ENCODE measurements around the gene TBCA.

TBCA gene

DNA sequence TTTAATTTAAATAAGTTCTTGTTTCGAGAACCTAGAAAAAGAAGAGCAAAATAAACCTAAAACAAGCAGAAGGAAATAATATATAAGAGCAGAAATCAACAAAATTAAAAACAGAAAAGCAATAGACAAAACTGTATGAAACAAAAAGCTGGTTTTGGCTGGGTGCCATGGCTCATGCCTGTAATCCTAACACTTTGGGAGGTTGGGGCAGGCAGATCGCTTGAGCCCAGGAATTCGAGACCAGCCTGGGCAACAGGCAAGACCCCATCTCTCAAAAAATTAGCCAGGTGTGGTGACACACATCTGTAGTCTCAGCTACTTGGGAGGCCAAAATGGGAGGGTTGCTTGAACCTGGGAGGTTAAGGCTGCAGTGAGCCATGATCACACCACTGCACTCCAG is 78.4 kb downstream of the TBCA start:
- TF ChIP-seq, protein P1, sequence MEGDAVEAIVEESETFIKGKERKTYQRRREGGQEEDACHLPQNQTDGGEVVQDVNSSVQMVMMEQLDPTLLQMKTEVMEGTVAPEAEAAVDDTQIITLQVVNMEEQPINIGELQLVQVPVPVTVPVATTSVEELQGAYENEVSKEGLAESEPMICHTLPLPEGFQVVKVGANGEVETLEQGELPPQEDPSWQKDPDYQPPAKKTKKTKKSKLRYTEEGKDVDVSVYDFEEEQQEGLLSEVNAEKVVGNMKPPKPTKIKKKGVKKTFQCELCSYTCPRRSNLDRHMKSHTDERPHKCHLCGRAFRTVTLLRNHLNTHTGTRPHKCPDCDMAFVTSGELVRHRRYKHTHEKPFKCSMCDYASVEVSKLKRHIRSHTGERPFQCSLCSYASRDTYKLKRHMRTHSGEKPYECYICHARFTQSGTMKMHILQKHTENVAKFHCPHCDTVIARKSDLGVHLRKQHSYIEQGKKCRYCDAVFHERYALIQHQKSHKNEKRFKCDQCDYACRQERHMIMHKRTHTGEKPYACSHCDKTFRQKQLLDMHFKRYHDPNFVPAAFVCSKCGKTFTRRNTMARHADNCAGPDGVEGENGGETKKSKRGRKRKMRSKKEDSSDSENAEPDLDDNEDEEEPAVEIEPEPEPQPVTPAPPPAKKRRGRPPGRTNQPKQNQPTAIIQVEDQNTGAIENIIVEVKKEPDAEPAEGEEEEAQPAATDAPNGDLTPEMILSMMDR (IDR thresholded peaks at IDR 0.05) = no peak
- Histone ChIP-seq H3K27ac (no peak overlapping the region), H3K4me3 (no peak overlapping the region)
- no peak for DNase-seq (ENCODE audit: low spot score)

DNA sequence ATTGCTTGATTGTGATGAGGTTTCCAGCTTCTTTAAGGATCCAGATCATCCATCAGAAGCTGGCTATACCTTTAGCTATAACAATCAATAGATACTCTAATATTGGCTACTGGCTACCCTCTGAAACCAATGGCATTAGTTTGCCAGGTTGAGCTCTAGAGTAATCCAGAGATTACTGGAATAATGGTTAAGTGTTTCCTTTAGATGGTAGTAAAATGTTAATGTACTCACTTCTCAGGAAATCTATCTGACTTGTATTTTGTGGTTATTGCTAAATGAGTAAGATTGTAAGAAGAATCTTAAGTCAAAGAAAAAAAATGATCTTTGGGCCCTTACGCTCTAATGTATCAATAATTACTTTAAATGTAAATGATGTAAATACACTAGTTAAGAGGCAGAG is 80.0 kb downstream of the TBCA start:
- DNase-seq (ENCODE audit: low spot score) = no peak
- H3K4me3 ChIP-seq = no peak overlapping the region
- H3K27ac ChIP-seq = no peak overlapping the region
- TF ChIP-seq, protein P1 (IDR thresholded peaks at IDR 0.05) = no peak

DNA sequence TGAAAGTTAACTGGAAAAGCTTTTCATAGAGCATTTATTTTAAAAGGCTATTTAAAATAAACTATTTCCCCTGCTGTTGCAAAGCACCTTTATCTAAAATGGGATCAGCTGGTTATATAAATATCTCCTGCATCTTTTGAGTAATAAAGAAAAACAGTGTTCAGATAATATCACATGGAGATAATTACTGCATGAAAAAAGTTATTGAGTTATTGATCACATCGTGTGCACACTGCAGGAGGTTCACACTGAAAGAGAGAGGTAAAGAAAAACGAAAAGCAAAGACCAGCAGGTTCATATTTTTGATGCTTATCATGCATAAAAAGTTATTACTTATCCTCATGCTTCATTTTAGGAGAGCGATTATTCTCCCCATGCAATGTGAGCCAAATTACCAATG is 82.2 kb downstream of the TBCA start:
- TF ChIP-seq, protein P1 (IDR thresholded peaks at IDR 0.05) = no peak
- no peak overlapping the region for H3K4me3 ChIP-seq
- DNase-seq (ENCODE audit: low spot score) = no peak
- H3K27ac ChIP-seq = no peak overlapping the region

DNA sequence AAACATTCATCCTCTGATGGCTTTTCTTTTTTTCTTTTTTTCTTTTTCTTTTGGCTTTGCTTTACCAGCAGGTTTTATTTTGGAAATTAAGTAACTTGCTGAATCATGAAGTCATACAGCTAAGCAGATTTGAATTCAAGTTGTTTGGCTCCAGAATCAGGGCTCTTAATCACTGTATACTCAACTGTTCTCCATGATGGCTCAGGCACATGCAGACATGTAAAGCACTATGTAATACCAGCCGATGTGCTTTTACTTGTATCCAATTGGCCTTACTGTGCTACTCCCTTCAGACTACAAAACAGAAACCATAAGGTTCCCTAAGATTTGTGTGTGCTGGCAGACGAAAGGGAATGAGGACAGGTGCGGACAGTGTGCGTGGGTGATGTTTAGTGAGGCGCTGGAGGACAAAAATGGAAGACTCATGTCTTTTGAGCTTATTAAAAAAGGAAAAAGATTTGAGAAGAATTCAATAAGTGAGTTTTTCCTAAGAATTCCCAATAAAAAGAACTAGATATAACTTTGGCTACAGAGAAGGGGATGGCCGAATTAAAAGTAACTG is 92.9 kb downstream of the TBCA start:
- Histone ChIP-seq H3K27ac (no peak overlapping the region), H3K4me3 (no peak overlapping the region)
- no peak for DNase-seq (ENCODE audit: low spot score)
- TF ChIP-seq, protein P1 (IDR thresholded peaks at IDR 0.05) = no peak

DNA sequence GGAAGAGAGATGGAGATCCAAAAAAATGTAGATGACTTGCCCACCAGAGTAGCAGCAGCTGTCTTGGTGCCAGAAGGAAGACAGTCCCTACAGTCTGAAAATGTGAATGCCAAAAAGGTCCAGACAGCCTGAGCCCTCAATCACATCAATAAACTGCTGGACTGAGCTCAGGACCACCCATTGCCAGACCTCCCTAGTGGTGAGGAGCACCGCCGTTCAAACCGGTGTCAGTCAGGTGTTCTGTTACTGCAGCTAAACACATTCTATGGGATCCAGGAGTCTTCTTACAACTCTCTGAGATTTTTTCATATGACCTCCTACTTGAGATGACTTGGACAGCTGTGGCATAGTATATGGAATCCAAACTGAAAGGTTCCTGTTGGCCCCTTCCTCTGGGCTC is 105.6 kb downstream of the TBCA start:
- no peak overlapping the region for H3K27ac ChIP-seq
- DNase-seq (ENCODE audit: low spot score) = no peak
- H3K4me3 ChIP-seq = no peak overlapping the region
- TF ChIP-seq, protein P1 (IDR thresholded peaks at IDR 0.05) = no peak

DNA sequence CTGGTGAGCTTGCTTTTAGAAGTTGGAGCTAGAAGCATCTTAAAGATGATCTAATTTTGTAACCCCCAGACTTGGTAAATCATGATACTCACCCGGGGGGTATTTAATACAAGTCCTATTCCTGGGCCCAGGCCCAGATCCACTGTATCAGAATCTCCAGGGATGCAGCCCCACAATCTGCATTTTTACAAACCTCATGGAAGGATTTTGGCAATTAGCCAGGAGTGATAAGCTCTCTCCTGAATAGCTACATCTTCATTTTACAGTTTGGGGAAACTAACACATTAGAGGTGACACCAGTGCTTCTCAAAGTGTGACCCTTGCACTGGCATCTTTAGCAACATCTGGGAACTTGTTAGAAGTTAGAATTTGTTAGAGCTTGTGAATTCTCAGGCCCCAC is 106.5 kb downstream of the TBCA start:
- H3K27ac ChIP-seq = no peak overlapping the region
- DNase-seq (ENCODE audit: low spot score) = no peak
- no peak overlapping the region for H3K4me3 ChIP-seq
- TF ChIP-seq, protein P1 (IDR thresholded peaks at IDR 0.05) = no peak

DNA sequence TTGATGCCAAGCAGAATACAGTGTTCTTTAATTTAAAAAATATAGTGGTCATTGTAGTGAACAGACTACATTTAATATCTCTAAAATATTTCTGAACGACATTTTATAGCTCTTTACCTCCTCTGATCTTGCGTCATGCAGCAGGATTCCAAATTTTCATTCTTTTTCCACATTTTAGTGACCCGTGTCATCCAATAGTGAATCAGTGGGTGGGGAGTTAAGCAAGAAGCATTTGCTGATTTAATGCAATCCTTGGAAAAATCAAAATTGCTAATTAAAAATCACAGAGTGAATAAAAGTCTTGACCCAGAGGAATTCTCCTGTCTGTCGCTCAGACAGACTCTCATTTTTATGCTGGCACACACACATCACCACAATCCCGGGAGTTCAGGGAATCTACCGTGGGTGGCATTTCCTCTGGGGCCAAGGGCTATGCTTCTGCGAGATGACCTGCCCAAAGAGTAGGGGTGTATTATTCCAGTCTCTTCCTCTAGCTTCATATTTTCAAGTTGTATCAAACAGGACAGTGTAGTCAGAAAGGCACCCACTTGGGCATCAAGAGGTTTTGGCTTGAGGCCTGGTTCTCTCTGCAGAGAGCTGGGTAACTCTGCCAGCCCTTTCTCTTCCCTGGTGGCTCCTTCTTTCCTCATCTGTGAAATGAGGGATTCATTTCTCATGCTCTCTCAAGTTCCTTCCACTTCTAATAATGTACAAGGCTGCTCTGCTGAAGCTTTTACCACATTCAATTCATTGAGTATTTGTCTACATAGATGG is 112.9 kb downstream of the TBCA start:
- DNase-seq (ENCODE audit: low spot score) = no peak
- H3K4me3 ChIP-seq = no peak overlapping the region
- H3K27ac ChIP-seq = no peak overlapping the region
- TF ChIP-seq, protein P1 (IDR thresholded peaks at IDR 0.05) = no peak

Data from coronary artery (tissue), 2 donors.